Ureter (tissue), 1 donor: ENCODE results near the gene UGT1A5. TPM values are rescaled to one million over a fixed set of nuclear protein-coding genes. Genes with fewer than 3 reads are reported as not detected.
"Not testable (repeated sequence)": the region's sequence is repeated elsewhere in the genome, so short reads cannot be mapped to it uniquely, and the experiment has no call there.

Source experiments
- DNase-seq: peaks from one replicate; pipeline ENCODE4 v3.0.0-alpha.2; 2020; ENCODE audit warnings: low spot score
- total RNA-seq: library from RNA; stranded (reverse); gene quantifications from one replicate; pipeline ENCODE4 v1.2.4, GENCODE V29; 2023
- donor health status: DM: yes; HTN: yes; CAD: no.

UGT1A5 gene
- total RNA-seq, 1 donor from 2014 or later: 21.3 TPM

- DNase-seq: no peak
Measured at GRCh38 chr2:233693963-233694362, 18.7 kb upstream of the UGT1A5 start.

DNA sequence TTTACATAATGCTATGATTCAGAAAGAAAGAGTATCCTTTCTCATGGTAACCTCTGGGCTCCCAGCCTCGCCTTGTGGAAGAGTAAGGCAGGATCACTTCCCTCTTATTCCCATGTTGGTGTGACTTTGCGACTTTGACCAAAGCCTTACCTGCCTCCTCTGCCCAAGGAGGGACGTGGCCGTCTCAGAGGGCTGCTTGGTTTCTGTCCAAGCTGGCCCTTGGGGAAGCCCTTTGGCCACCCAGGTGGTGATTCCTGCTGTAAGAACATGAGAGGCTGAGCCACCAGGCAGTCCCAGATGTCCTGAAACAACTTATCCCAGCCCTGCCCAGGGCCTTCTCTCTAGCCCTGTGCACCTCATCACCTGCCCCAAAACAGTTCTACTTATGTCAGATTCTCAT, 14.0 kb upstream of the UGT1A5 start:
- DNase-seq: no peak

DNA sequence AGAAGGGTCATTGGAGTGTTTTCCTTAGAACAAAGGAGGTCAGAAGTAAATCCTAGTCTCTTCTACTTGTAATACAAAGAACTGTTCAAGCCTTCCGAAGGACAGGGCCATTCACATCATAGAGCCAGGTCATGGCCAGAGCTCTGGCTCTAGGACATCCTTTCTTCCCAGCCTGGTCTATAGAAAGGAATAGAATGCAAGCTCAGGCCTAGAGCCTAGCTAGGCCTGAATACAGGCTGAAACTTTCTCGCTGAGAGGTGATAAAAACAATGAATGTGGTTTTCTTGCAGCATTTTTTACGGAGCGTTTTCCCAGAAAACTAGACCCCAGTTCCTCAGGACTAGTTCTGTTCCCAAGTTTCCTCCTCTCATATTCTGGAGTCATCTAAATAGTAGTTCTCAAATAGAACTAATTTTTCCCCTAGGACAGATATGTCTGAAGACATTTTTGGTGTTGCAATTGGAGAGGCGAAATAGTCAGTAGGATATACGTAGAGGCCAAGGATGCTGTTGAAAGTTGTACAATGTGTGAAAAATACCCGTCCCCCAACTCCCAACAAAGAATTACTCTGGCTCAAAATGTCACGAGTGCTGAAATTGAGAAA, 13.2 kb upstream of the UGT1A5 start:
- DNase-seq: no peak

DNA sequence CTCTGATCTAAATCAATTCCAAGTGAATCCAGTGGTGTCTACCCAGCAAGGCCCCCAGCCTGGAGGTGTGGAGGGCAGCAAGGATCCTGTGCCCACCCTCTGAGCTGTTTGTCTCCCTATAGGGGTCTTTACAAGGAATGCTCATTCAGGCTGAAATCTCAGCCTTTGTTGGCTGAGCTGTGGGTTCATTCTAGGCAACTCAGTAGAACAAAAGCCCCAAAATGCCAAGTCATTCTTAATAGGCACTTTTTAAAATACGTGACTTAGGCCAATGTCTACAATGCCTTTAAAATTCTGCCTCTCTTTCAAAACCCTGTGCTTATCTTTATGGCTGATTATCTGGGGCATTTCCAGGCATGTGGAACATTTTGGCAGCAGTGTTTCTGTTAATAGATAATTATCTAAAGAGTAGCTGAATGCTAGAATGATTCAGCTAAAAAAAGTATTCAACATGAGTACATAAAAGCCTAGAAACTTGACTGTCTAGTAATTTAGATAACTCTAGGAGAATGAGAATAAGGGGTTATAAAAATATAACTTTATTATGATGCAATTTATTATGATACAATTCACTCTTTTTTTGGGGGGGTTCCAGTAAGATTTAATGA, 12.6 kb upstream of the UGT1A5 start:
- DNase-seq: peak; percentile 66

GRCh38 chr2:233700842-233701241, 11.9 kb upstream of the UGT1A5 start:
- not testable (repeated sequence) for DNase-seq

DNA sequence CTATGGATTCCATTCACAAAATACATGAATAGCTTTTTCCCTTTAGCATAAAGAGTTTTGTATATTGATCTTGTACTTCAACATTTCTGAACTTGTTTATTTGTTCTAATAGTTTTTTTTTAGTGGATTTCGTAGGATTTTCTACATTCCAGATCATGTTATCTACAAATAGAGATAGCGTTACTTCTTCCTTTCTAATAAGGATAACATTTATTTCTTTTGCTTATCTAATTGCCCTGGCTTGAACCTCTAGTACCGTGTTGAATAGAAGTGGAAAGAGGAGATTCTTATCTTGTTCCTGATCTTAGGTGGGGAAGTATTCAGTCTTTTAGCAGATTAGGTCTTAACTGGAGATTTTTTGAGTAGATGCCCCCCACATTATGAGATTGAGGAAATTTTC, 10.5 kb upstream of the UGT1A5 start:
- no peak for DNase-seq

DNA sequence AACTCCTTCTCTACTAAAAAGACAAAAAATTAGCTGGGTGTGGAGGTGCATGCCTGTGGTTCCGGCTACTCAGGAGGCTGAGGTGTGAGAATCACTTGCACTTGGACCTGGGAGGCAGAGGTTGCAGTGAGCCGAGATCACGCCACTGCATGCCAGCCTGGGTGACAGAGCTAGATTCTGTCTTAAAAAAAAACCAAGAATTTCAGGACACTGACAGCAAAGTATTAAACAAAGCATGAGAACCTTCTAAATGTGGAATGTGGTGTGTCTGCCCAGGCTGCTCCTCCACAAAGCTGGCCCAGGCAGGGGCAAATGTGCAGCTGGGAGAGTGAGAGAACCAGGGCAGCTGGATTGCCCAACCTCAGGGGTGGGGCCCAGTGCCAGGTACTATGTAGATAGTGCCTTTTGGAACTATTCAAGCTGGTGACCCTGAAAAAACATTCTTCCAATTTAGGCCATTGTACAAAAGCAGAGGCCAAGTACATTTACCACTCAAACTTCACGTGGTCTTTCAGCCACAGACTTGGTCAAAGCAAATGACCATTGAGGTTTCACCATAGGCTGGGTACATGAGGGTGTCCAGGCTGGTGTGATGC, 6.7 kb upstream of the UGT1A5 start:
- peak; percentile 65 for DNase-seq

- no peak for DNase-seq
Measured at GRCh38 chr2:233706720-233707119, 6.0 kb upstream of the UGT1A5 start.

GRCh38 chr2:233707940-233708644, 4.6 kb upstream of the UGT1A5 start:
- no peak for DNase-seq

DNA sequence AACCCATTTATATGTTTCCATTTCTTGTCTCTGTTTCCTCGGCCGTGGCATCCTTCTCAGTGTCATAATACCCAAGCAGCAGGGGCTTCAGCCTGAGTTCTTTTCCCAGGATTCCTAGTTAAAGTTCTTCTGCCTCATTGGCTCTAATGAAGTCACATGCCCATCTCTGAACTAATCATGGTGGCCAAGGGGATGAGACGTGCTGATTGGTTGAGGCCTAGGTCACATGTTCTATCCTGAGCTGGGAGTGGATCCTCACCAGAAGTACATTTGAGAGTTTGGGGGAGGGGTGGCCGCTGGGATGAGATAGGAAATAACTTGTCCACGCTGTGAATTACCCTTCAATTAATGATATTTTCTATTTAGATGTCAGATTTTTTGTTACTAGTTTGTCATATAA, 3.8 kb upstream of the UGT1A5 start:
- DNase-seq: no peak

DNA sequence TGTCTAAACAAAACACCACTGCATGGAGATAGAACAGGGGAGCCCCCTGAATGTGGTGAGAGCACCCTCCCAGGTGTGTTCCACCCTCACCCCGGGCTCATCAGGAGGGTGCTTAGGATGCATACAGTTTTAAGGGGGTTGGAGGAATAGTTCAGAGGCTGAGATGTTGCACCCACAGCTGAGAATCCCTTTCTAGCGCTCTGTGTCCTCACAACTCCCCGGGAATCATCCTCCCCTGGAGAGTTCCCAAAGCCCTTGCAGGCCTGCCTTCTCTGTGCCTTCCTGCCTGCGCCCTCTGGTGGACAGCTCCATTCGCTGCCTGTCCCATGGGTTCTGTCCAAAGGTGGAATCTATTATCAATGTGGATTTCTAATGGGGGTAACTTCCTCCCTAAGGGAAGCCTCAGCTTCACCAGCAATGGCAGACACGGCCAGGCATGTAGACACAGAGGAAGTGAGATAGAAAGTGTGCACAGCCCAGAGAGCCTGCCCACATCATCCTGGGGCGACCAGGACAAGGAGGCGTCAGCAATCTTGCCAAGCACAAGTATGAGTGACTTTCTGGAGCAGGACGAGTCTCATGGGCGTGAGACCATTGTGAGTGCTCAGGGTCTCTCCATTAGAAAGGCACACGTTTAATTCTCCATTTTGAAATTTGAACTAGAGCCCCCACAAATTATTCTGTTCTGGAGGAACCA, 1.2 kb upstream of the UGT1A5 start:
- DNase-seq: peak; percentile 83

- DNase-seq: no peak
Measured at GRCh38 chr2:233713262-233713615, 532 bp downstream of the UGT1A5 start.

GRCh38 chr2:233714121-233714520, 1.4 kb downstream of the UGT1A5 start:
- no peak for DNase-seq

- no peak for DNase-seq
Measured at GRCh38 chr2:233718552-233718951, 5.8 kb downstream of the UGT1A5 start, which contains the start of gene UGT1A4. UGT1A4 (plus strand) TSS chr2:233718736; CDS start chr2:233718821, 85 bp downstream.

DNA sequence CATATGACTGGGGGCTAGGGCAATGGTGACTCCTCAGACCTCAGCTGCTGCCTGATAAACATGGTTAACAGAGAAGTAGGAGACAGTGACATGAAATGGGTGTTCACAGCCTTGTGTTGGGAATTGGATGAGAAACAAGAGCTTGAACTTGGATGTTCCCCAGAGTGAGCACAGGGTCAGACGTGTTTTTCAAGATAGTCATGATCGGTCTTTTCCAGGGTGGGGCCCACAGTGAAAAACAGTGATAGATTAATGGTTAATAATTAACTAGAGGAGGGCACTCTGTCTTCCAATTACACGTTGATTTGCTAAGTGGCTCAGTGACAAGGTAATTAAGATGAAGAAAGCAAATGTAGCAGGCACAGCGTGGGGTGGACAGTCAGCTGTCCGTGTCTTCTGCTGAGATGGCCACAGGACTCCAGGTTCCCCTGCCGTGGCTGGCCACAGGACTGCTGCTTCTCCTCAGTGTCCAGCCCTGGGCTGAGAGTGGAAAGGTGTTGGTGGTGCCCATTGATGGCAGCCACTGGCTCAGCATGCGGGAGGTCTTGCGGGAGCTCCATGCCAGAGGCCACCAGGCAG, 16.1 kb downstream of the UGT1A5 start, which contains the start of gene UGT1A3:
UGT1A3 (plus strand) TSS at position 320 of the 579 bp plus-strand sequence; CDS start at position 405, 85 bp downstream.
- DNase-seq: no peak

- peak; percentile 46 for DNase-seq
Measured at GRCh38 chr2:233736868-233737653, 24.4 kb downstream of the UGT1A5 start.

- DNase-seq: no peak
Measured at GRCh38 chr2:233740870-233741269, 28.2 kb downstream of the UGT1A5 start.

DNA sequence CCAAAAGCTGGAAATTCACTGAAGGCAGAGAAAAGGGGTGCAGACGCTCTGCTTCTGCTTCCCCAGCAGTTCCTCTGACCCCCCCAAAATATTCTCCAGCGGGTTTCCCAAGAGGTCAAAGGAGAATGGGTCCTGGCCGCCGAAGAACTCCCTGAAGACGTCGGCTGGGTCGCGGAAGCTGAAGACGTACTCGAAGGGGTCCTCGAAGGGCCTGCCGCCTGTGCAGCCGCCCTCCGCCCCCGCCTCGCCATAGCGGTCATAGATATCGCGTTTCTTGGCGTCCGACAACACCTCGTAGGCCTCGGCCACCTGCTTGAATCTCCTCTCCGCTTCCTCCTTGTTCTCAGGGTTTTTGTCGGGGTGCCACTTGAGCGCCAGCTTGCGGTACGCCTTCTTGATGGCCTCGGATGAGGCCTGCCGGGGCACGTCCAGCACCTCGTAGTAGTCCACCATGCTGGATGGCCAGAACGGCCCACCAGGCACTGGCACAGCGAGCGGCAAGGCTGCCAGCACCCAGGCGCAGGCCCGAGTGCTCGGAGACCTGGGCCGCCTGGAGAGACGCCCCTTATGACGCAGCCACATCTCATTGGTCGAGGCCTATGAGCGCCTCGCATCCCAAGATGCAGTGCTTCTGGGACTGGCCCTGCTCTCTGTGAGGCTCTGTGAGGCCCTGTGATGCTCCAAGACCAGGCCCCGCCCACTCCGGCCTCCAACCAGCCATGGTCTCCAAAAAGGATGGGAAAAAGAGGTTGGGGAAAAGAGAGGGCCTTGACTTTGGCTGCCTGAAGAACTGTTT, 31.0 kb downstream of the UGT1A5 start:
- no peak for DNase-seq

DNA sequence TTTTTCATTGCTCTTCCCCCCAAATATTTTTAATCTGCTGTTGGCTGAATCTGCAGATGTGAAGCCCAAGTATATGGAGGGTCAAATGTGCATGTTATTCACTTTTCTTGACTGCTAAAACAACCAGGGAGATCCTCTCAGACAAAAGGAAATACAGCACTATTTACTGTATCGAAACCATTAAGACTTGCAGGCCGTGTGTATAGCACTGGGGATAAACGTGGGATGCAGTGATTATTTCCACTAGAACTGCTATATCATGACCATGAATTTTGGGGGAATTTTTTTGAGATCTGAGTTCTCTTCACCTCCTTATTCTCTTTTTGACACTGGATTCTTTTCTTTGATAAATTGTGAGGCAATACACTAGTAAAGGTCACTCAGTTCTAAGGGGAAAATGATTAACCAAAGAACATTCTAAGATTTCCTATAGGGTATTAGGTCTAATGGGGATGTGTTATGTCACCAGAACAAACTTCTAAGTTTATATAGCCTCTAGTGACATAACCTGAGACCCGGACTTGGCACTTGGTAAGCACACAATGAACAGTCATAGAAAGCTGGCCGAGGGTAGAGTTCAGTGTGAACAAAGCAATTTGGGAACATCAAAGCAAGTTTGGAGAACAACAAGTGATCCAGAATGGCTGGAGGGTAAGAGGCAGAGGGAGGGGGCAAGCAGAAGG, 32.5 kb downstream of the UGT1A5 start:
- no peak for DNase-seq
